ENCODE data around the gene EFTUD2.

- TF ChIP-seq CTCF (IDR thresholded peaks at IDR 0.05; ENCODE audit: low read depth, low read length), result no peak
- no peak for TF ChIP-seq EZH2phosphoT487 (IDR thresholded peaks at IDR 0.05; ENCODE audit: low read depth)
These were observed 524 bp downstream of the EFTUD2 start for GRCh38 chr17:44898768-44899073.

All from OCI-LY3 (cell line).